Epidermal melanocyte (primary cell): Measurements from ENCODE around the gene SLC6A6.

ENCODE experiments used
- DNase-seq: peaks from one replicate; pipeline ENCODE4 v3.0.0; 2011; ENCODE audit warnings: low spot score; ENCODE audit not compliant: insufficient read length

Gene SLC6A6

GRCh38 chr3:14536837-14537589, 134.6 kb downstream of the SLC6A6 start:
- DNase-seq = no peak

GRCh38 chr3:14537590-14538450, 135.4 kb downstream of the SLC6A6 start:
- DNase-seq = no peak

- no peak for DNase-seq
Observed at GRCh38 chr3:14538451-14539088, 136.2 kb downstream of the SLC6A6 start.
